Measurements from ENCODE around the gene MAGEA8.
"Not testable (repeated sequence)": the region's sequence is repeated elsewhere in the genome, so short reads cannot be mapped to it uniquely, and the experiment has no call there.

MAGEA8 gene

DNA sequence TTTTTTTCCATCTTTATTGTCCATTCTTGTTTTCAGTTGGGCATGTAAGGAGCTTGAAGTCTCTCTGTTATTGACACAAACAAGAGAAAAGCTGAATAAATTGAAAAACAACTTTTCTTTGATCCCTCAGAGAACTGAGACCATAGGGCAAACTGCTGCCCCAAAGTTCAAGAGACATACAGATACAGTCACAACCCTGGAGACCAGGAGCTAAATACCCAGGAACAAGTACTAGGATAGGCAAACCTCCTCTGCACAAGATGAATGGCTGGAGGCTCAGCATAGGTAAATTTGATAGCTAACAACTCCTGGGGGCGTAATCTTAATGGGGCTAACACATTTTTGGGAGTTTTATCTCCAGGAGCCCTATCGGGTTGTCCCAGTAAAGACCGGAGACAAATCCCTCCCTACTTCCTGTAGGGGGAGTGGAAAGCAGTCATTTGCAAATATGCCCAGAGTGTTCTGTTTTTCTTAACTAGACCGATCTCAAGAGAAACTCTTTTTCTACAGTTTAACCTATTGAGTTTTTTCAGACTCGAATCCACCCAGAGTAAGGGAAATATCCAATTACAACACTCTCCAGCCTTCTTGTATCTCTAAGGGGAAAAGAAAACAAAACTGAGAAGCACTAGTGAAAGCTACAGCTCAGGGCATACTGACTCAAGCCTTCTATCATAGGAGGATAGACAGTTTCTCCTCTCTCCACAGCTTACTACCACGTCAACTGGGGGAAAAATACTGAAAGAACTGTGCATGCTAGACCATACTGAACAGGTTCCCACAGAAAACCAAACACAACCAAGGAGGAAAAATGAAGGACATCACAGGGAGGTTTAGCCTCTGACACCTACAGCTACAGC is 23.1 kb downstream of the MAGEA8 start:
- DNase-seq (ENCODE audit: low spot score), result peak; percentile 5

DNA sequence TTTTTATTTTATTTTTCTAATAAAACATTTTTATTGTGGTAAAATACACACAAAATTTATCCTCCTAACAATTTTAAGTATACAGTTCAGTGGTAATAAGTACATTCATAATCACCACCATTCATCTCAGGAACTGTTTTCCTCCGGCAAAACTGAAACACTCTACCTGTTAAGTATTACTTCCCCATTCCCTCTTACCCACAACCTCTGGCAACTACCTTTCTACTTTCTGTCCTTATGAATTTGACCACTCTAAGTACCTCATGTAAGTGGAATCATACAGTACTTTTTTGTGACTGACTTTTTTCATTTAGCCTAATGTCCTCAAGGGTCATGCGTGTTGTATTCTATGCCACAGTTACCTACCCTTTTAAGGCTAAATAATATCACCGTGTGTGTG is 27.3 kb downstream of the MAGEA8 start:
- no peak for DNase-seq (ENCODE audit: low spot score)

DNA sequence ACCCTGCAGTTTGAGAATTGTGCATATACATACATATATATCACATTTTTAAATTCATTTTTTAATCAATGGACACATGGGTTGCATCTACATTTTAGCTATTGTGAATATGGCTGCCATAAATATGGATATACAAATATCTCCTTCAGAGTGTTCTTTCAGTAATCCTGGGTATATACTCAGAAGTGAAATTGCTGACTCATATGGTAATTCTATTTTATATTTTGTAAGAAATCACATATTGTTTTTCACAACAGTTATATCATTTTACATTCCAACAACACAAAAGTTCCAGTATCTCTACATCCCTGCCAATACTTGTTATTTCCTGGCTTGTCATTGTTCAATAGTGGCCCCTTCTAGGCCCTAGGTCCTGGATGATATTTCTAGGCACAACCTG is 27.7 kb downstream of the MAGEA8 start:
- no peak for DNase-seq (ENCODE audit: low spot score)

DNA sequence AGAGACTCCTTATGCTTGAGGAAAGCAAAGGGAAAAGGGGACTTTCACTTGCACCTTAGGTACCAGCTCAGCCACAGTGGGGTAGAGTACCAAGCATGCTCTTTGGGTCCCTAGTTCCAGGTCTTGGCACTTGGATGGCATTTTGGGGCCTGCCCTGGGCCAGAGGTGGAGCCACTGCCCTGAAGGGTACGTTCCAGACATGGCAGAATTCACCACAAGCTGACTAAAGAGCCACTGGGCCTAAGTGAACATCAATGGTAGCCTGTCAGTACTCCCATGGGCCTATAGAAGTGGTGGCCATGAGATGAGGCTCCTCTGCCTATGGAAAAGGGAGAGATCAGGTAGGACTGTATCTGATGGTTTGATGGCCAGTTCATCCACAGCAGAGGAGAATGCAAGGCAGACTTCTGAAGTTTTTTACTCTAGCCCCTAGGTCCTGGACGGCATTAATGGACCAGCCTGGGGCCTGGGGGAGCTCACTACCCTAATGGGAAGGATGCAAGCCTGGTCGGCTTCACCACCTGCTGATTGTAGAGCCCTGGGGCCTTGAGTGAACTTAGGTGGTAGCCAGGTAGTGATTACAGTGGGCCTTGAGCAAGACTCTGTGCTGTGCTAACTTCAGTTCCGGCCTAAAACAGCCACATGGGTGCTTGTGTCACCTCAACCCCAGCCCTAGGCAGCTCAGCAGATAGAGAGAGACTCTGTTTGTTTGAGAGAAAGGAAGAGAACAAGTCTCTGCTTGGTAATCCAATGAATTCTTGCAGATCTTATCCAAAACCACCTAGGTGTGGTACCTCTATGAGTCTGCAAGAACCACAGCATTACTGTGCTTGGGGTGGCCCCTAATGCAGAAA is 28.6 kb downstream of the MAGEA8 start:
- DNase-seq (ENCODE audit: low spot score), result no peak

DNA sequence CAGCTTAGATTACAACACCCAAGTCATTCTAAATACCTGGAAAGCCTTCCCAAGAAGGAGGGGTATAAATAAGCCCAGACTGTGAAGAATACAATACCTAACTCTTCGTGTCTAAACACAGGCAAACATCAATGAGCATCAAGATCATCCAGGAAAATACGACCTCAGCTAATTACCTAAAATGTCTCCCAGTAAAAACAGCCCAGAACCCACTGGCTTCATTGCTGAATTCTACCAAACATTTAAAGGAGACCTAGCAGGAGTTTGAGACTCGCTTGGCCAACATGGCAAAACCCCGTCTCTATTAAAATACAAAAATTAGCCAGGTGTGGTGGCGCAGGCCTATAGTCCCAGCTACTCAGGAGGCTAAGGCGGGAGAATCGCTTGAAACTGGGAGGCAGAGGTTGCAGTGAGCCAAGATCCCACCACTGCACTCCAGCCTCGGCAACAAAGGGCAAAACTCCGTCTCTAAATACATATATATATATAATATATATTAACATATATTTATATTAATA is 29.3 kb downstream of the MAGEA8 start:
- no peak for DNase-seq (ENCODE audit: low spot score)

DNA sequence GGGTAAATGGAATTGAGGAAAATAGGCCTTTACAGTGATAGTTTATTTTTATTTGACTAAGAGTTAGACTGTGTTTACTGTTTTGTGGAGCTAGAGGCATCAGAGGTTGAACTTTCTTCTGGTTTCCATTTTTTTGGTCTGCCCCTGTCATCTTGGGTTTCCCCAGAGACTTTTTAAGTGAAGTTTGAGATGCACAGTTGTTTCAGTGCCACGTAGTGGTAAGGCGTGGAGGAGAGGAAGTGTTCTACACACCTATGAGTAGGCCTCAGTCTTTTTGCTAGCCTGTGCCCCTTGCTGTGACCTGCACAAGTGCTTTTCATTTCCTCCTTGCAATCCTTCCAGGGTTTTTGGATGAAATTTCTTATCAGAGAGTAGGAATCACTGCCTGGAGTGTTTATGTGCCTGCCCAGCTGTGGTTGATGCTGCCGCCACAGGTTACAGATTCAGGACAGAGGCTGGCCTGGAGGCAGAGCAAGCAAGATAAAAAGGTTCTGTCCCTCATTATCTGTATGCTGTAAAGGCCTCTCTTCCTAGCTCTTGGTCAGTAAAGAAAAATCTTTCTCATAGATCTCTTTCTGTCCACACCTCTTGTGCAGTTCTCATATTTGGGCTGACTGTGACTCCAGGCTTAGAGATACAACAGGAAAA is 35.9 kb downstream of the MAGEA8 start:
- DNase-seq (ENCODE audit: low spot score), result no peak

DNA sequence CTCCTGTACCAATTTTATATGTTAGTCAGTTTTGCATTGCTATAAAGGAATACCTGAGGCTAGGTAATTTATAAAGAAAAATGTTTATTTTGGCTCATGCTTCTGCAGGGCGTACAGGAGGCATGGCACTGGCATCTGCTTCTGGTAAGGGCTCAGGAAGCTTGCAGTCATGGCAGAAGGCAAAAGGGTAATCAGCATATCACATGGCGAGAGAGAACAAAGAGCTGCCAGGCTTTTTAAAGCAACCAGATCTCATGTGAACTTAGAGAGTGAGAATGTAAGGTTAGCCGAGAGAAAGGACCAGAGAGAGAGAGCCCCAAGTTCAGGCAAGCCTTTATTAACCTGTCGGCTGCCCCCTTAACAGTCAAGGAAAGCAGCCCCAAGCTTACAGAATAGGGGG is 42.9 kb downstream of the MAGEA8 start:
- DNase-seq (ENCODE audit: low spot score), result not testable (repeated sequence)

DNA sequence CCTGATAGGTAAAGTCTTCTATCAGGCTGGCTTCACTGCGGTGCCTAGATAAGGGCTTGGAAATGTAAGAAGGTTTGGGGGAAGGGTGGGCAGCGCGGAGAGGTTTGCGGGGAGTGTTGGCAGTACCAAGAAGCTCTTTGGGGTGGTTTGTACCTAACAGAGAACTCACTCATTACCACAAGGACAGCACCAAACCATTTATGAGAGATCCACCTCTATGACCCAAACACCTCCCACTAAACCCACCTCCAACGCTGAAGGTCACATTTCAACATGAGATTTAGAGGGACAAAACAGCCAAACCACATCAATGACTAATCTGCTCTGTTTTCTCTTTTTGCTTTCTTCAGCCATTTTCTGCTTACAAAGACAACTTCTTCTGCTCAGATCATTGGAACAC is 43.5 kb downstream of the MAGEA8 start:
- not testable (repeated sequence) for DNase-seq (ENCODE audit: low spot score)

DNA sequence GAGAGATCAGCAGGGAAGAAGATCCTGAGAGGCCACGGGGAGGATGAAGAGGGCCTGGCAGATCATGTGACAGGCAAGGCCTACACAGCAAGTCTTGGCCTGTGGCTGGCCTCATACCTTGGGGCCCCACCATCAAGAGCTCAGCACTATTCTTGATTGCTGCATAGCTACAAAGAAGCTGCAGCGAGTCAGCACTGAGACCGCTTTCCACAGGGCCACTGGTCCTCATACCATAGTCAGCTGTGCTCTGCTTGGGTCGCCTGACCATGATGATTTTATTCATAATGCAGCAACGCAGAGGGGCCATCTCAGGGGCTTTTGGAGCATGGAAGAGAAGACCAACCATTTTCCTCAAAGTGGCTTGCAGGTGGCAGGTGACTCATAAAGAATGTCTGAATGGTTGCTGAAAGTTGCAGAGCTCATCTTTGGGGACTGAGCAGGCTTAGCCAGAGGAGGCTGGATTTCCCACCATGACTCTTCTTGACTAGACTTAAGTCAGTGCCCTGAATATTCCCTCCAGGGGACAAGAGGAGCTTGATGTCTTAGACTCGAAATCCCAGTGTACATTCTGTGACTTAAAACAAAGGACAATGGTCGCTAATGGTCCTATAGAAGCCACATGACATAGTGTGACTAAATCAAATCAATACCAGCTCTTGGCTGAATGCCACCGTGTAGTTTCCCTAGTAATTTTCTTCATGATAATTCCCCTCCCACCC is 46.4 kb downstream of the MAGEA8 start:
- DNase-seq (ENCODE audit: low spot score), result not testable (repeated sequence)

DNA sequence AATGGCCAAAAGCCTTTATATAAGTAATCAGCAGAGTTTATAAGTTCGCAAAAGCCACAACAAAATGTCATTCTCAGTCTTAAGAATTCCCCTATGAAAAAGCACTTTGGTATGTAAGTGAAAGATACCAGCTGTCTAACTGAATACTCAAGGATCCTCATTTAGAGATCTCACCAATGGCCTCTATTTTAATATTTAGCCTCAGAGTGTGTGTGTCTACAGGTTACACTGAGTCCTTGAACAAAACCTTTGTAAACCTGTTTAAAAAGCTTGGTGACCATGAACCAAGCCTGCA is 46.9 kb downstream of the MAGEA8 start:
- DNase-seq (ENCODE audit: low spot score), result not testable (repeated sequence)

DNA sequence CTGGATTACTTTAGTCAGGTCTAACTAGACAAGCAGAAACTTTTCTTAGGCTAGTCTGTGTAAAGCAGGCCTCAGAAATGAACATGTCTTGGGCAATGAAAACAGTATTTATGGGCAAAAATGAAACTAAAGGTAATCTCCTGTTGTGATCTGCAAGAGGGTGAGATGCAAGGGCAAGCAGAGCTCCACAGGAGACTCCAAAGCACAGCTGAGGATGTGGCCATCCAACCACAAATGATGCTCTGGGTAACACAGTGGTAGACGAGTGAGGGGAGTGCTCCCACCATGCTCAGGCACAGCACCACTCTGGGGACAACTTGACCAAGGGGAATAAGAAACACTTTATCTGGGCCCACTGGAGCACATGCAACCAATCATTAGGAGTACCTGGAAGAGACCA is 47.7 kb downstream of the MAGEA8 start:
- DNase-seq (ENCODE audit: low spot score), result not testable (repeated sequence)

DNA sequence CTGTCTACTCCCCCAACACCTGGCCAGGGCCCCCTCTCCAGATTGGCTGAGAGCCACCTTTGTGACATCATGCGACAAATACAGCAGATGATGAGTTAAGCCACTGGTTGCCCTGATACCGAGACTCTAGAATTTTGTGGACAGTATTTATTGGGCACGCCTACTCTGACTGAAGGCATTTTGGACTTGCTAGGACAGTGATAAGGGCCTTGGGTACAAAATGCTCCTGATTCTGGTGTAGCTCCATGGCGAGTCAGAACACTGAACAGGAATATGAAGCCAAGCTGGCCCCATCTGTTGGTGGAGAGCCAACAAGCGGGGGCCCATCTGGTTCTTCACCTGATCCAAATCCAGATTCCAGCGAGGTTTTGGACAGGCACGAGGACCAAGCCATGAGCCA is 48.4 kb downstream of the MAGEA8 start, which contains the start of gene HSFX4:
TSS of gene HSFX4 (plus strand) at position 174 of the 400 bp plus-strand sequence. CDS start at position 246, 72 bp downstream.
- DNase-seq (ENCODE audit: low spot score), result not testable (repeated sequence)

DNA sequence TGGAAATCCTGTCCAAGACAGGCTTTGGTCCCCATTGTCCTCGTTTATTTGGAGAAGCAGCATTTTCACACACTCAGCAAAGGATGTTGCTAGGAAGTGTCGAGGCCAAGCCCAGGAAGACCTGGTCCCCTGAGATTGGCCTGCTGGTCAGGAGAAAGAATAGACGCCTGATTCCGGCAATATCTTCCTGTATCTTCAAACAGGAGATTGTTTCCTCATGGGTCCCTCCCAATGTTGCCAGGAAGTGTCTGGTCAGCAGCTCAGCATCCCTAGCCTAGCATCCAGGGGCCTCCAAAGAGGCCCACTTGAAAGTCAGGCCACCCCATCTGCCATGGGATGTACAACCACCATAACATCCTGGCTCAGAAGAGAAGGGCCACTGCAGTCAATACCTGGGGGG is 50.4 kb downstream of the MAGEA8 start:
- not testable (repeated sequence) for DNase-seq (ENCODE audit: low spot score)

DNA sequence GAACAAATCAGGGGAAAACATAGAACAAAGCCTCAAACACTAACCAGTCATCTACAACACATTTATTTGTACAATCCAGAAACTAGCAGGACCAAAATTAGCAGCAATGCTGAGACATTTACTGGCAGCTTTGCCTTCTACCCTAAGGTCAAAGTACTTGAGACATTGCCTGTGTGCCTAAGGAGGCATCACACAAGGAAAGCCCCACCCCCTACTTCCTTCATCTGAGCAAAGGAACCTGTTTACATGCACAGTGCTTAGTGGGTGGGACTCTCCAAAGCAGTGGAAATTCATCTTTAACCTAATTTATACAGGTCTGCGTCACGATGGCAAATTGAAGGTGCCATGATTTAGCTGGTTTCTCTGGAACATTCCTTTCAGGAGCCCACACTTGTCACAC is 51.2 kb downstream of the MAGEA8 start:
- not testable (repeated sequence) for DNase-seq (ENCODE audit: low spot score)

DNA sequence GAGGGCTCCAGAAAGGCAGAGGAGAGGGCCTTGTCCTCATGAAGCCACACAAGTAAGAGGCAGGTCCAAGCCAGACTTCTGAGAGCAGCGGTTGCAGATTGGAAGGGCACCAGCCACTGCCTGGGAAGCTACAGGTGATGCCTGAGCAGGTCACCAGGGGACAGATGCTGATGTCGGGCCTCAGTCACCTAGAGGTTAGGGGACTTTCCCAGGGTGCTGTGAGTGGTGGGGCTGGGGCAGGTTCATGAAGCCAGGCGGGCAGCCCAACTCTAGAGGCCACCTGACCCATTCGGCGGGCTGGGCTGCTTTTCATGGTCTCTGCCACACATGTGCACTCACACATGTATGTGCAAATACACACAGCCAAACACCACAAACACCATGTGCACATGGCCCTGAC is 52.0 kb downstream of the MAGEA8 start:
- DNase-seq (ENCODE audit: low spot score), result not testable (repeated sequence)

DNA sequence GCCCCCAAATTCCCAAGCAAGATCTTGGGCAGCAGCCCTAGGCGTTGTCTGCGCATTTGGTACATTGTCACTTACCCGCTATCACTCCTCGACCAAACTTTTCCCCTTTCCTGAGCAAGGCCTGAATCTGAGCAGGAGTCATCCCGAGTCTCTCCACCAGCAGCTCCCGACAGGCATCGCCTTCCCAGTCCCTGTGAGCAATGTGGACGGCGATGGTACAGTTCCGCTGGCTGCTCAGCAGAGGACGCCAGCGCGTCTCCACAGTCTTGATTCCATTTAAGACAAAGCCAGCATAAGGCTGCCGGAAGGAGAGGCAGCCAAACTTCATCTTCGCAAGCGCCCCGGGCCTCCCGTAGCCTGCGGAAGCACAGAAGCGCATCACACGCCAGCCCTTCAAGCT is 52.6 kb downstream of the MAGEA8 start:
- DNase-seq (ENCODE audit: low spot score), result not testable (repeated sequence)

Data from AG08395 (cell line).